Lung (tissue), 12 donors: ENCODE results near the gene QRSL1. TPM values are rescaled to one million over a fixed set of nuclear protein-coding genes. Genes with fewer than 3 reads are reported as not detected.

Source experiments
- ATAC-seq: fragments of 200-7000 bp; cut with Tn5 transposase; one replicate; pipeline ENCODE4 v1.9.1; 2020; ENCODE audit warnings: moderate number of reproducible peaks; ENCODE audit not compliant: insufficient read depth, low FRiP score
- DNase-seq, 3 donors: peaks; one replicate each; pipeline ENCODE4 v3.0.0-alpha.2; 2013 to 2017
- H3K27ac ChIP-seq, 2 donors: one replicate each; pipeline ENCODE4 v1.5.1; 2013; ENCODE audit warnings: mild to moderate bottlenecking in 2 of 2, moderate library complexity in 2 of 2, control low read depth in 1 of 2, inconsistent platforms in 1 of 2, low read depth in 1 of 2, low read length in 1 of 2
- H3K27me3 ChIP-seq, 3 donors: one replicate each; pipeline ENCODE4 v1.5.1; 2013; ENCODE audit warnings: low read length in 2 of 3; ENCODE audit not compliant: control insufficient read depth in 3 of 3, insufficient read depth in 3 of 3
- H3K36me3 ChIP-seq, 4 donors: one replicate each; pipeline ENCODE4 v1.5.1; 2013; ENCODE audit warnings: low read length in 4 of 4, mild to moderate bottlenecking in 1 of 4, moderate library complexity in 1 of 4; ENCODE audit not compliant: control insufficient read depth in 4 of 4, insufficient read depth in 4 of 4
- H3K4me1 ChIP-seq, 5 donors: one replicate each; pipeline ENCODE4 v1.5.1; 2013; ENCODE audit warnings: low read length in 5 of 5, mild to moderate bottlenecking in 2 of 5, moderate library complexity in 1 of 5; ENCODE audit not compliant: control insufficient read depth in 5 of 5, insufficient read depth in 5 of 5
- H3K4me3 ChIP-seq: one replicate; pipeline ENCODE4 v1.5.1; 2013; ENCODE audit warnings: mild to moderate bottlenecking, control low read depth, moderate library complexity
- H3K9ac ChIP-seq, 2 donors: one replicate each; pipeline ENCODE4 v1.5.1; 2013; ENCODE audit warnings: low read length in 2 of 2, control low read depth in 1 of 2; ENCODE audit not compliant: insufficient read depth in 1 of 2
- H3K9me3 ChIP-seq, 4 donors: one replicate each; pipeline ENCODE4 v1.5.1; 2013; ENCODE audit warnings: low read length in 3 of 4, mild to moderate bottlenecking in 1 of 4, moderate library complexity in 1 of 4; ENCODE audit not compliant: control insufficient read depth in 4 of 4, insufficient read depth in 3 of 4
- WGBS, 2 donors: extraction: QIAGEN DNeasy Blood & Tissue Kit; methylation state at CpG; one replicate each; pipeline ENCODE4 v1.1.7; 2013; 5-methylcytosine and 5-hydroxymethylcytosine counted together
- polyA plus RNA-seq, 2 donors: library from polyadenylated mRNA; stranded (reverse); fragments of 200-250 nt; gene quantifications; one replicate each; pipeline ENCODE4 v1.2.1, GENCODE V29; 2013
- total RNA-seq, 2 donors: library from RNA; depleted of rRNA in 1 of 2; stranded (reverse); fragments of >200 nt in 1 of 2; gene quantifications; one replicate each; pipeline ENCODE4 v1.2.1, GENCODE V29; 2014 to 2021
- TF ChIP-seq, protein P1 (sequence below): IDR thresholded peaks from 2 replicates; pipeline ENCODE4 v1.5.1; 2012; ENCODE audit warnings: mild to moderate bottlenecking; ENCODE audit errors: control extremely low read depth, extremely low read depth
- donor health status: control.
- donor health status: control.
- donor health status: Bipolar disorder and iron deficiency.
- donor health status: healthy.
- donor health status: DM: yes; HTN: yes; CAD: no.

QRSL1 gene
- total and polyA plus RNA-seq, 4 donors = 5.3 to 14.6 (median 7.1) TPM

DNA sequence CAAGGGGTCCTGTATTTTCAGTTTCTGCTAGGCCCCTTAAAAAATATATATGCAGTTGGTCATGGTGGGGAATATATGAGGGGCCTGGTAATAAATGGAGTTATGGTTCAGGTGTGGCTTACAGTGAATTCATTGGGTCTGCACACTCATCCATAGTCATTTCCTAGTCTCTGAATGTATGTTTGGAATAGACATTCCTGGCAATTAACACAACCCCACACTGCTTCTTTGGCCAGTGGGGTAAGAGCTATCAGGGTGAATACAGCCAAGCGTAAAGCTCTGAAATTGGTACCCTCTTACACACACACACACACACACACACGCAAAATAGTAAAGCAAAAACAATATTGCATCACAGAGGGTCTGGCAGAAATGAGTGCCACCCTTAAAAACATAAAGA, 56.5 kb downstream of the QRSL1 start:
- no peak for ATAC-seq
- H3K27me3 ChIP-seq = no peaks in the 10 kb centered on the region

DNA sequence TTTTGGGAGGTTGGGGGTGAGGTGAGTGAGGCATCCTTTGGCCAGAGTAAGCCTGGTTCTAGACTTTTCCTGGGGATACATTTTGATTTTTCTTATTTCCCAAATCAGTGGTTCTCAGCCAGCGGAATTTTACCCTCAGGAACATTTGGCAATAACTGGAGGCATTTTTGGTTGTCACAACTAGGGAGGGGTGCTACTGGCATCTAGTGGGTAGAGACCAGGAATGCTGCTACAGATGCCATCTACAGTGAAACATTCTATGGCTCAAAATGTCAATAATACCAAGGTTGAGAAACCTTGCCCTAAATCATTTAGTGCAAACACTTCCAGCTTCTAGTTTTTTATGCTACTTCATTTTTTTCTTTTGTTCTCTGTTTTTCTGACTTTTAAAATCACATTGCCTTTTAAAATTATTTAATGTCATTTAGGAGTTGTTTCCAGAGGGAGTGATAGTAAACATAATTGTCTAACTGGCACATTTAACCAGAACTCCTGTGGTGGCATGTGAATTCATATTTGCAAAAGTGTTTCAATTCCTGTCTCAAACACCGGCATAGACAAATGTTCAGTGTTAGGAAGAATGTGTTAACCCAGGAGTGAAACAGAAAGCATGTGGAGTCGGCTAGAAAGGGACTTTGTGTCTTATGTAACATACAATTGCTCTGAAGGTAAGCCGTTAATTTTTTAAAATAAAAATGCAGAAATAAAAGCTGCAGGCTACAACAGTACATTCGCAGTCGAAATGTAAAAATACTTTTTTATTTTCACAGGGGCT, 59.0 kb downstream of the QRSL1 start:
- H3K4me1 ChIP-seq = no peaks in the 10 kb centered on the region
- no peaks in the 10 kb centered on the region for H3K9me3 ChIP-seq
- no peak overlapping the region for H3K4me3 ChIP-seq
- 64 to 69% methylated on average over 6 of the region's 6 CpGs for WGBS, 2 donors
- no peak overlapping the region for H3K27ac ChIP-seq
- no peaks in the 10 kb centered on the region for H3K36me3 ChIP-seq
- TF ChIP-seq, protein P1, sequence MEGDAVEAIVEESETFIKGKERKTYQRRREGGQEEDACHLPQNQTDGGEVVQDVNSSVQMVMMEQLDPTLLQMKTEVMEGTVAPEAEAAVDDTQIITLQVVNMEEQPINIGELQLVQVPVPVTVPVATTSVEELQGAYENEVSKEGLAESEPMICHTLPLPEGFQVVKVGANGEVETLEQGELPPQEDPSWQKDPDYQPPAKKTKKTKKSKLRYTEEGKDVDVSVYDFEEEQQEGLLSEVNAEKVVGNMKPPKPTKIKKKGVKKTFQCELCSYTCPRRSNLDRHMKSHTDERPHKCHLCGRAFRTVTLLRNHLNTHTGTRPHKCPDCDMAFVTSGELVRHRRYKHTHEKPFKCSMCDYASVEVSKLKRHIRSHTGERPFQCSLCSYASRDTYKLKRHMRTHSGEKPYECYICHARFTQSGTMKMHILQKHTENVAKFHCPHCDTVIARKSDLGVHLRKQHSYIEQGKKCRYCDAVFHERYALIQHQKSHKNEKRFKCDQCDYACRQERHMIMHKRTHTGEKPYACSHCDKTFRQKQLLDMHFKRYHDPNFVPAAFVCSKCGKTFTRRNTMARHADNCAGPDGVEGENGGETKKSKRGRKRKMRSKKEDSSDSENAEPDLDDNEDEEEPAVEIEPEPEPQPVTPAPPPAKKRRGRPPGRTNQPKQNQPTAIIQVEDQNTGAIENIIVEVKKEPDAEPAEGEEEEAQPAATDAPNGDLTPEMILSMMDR = no peak
- ATAC-seq (no peak), DNase-seq (no peak)
- no peak overlapping the region for H3K9ac ChIP-seq
- no peaks in the 10 kb centered on the region for H3K27me3 ChIP-seq

More for the DNA sequence above, 56.5 kb downstream of the QRSL1 start:
- H3K4me1 ChIP-seq = no peaks in the 10 kb centered on the region
- H3K9me3 ChIP-seq = no peaks in the 10 kb centered on the region
- no peaks in the 10 kb centered on the region for H3K36me3 ChIP-seq
- 88 to 95% methylated on average over 2 of the region's 2 CpGs for WGBS, 2 donors
- TF ChIP-seq, protein P1 = no peak
- no peak overlapping the region for H3K4me3 ChIP-seq
- H3K27ac ChIP-seq = no peak overlapping the region
- H3K9ac ChIP-seq = no peak overlapping the region
- DNase-seq = no peak

DNA sequence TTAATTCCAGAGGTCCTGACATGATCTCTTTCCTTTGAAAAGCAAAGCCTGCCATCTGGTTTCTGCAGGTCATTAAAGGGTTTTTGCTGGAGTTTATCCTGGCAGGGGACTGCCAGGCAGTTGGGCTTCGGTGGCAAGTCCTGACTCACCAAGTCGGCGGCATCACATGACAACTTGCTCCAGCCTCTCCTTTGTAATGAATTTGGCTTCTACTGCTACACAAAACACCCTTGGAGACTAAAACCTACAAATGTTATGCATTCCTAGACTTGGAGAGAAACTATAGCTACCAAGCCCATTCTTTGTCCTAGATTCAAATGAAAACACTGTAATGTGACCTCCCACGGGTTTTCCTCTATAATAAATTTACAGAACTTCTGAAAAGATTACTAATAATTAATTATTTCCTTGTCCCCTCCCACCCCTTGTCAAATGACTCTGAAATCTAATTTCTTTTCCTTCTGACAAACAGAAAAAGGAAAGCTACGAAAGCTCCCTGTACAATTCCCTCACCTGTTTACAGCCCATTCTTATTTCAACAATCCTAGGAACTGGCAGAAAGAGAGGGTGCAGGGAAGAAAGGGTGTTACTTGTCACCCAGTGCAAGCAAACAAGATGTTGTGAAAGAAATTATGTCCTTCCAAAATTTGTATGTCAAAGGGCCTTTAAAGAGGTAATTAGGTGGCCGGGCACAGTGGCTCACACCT, 62.9 kb downstream of the QRSL1 start:
- DNase-seq = peak in 2 of 3 donors; percentile 14 to 24

More for the DNA sequence above, 62.9 kb downstream of the QRSL1 start:
- no peaks in the 10 kb centered on the region for H3K4me1 ChIP-seq
- no peak overlapping the region for H3K4me3 ChIP-seq
- ATAC-seq = no peak
- H3K9me3 ChIP-seq = no peaks in the 10 kb centered on the region
- TF ChIP-seq, protein P1 = no peak
- H3K27me3 ChIP-seq = no peaks in the 10 kb centered on the region
- 50 to 69% methylated on average over 6 of the region's 6 CpGs for WGBS, 2 donors
- H3K27ac ChIP-seq = no peak overlapping the region
- H3K36me3 ChIP-seq = no peaks in the 10 kb centered on the region
- H3K9ac ChIP-seq = no peak overlapping the region
